OCI-LY7 (cell line): Measurements from ENCODE around the gene MAP7D1.

ENCODE experiments used
- EZH2phosphoT487 ChIP-seq: fragments of 200-600 bp; sonication (generic); IDR thresholded peaks from 2 replicates; pipeline ENCODE4 v1.6.1; 2018; ENCODE audit warnings: low read depth, borderline replicate concordance, mild to moderate bottlenecking, mixed run types, antibody characterized with exemption, low read length, moderate library complexity, mixed read lengths
- TF ChIP-seq, protein P1 (sequence below): fragments of 200-600 bp; sonication (generic); conservative IDR thresholded peaks from 2 replicates; pipeline ENCODE4 v1.5.1; 2014; ENCODE audit warnings: mild to moderate bottlenecking, antibody characterized with exemption, low read length, moderate library complexity, mixed read lengths

GRCh38 chr1:36183309-36183856 lies 27.4 kb downstream of the MAP7D1 start:
- TF ChIP-seq, protein P1, sequence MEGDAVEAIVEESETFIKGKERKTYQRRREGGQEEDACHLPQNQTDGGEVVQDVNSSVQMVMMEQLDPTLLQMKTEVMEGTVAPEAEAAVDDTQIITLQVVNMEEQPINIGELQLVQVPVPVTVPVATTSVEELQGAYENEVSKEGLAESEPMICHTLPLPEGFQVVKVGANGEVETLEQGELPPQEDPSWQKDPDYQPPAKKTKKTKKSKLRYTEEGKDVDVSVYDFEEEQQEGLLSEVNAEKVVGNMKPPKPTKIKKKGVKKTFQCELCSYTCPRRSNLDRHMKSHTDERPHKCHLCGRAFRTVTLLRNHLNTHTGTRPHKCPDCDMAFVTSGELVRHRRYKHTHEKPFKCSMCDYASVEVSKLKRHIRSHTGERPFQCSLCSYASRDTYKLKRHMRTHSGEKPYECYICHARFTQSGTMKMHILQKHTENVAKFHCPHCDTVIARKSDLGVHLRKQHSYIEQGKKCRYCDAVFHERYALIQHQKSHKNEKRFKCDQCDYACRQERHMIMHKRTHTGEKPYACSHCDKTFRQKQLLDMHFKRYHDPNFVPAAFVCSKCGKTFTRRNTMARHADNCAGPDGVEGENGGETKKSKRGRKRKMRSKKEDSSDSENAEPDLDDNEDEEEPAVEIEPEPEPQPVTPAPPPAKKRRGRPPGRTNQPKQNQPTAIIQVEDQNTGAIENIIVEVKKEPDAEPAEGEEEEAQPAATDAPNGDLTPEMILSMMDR: no peak
- TF ChIP-seq EZH2phosphoT487: no peak
